Activated CD4-positive, alpha-beta T cell treated with anti-CD3 and anti-CD28 coated beads, Interleukin-2, amount 10 ng/mL, durations not matched to agents 7 days and 5 days (primary cell): ENCODE measurements around the gene MMUT. TPM values are rescaled to one million over a fixed set of nuclear protein-coding genes. Genes with fewer than 3 reads are reported as not detected.
A peak's percentile ranks its signal among the peaks of the same experiment; 100 is the strongest.
"Not testable (repeated sequence)": the region's sequence is repeated elsewhere in the genome, so short reads cannot be mapped to it uniquely, and the experiment has no call there.

Experiments used
- CTCF ChIA-PET: fragments of 350-600 bp; sonication (Branson Sonifier 250); formaldehyde crosslinking; loops from one replicate; lab custom pipeline; 2021; ENCODE audit warnings: antibody characterized with exemption; lab: Charles Lee
- POLR2A ChIA-PET: fragments of 350-600 bp; sonication (Branson Sonifier 250); formaldehyde crosslinking; loops from one replicate; lab custom pipeline; 2021; ENCODE audit warnings: antibody characterized with exemption; lab: Charles Lee
- DNase-seq: peaks from one replicate; pipeline ENCODE4 v3.0.0-alpha.2; 2020
- H3K27ac Mint-ChIP-seq: one replicate; pipeline ENCODE4 v1.8.0; 2021; ENCODE audit warnings: mild to moderate bottlenecking, moderate library complexity, mixed read lengths
- H3K27me3 Mint-ChIP-seq: one replicate; pipeline ENCODE4 v1.8.0; 2021; ENCODE audit warnings: mixed read lengths
- H3K36me3 Mint-ChIP-seq: one replicate; pipeline ENCODE4 v1.8.0; 2021; ENCODE audit warnings: low read depth, mixed read lengths
- H3K4me1 Mint-ChIP-seq: one replicate; pipeline ENCODE4 v1.8.0; 2021; ENCODE audit warnings: mixed read lengths
- H3K4me3 Mint-ChIP-seq: one replicate; pipeline ENCODE4 v1.8.0; 2021; ENCODE audit warnings: mild to moderate bottlenecking, moderate library complexity, mixed read lengths
- H3K9me3 Mint-ChIP-seq: one replicate; pipeline ENCODE4 v1.8.0; 2021; ENCODE audit warnings: mixed read lengths
- total RNA-seq, 2 experiments: library from RNA; stranded (reverse); gene quantifications; one replicate each; pipeline ENCODE4 v1.2.3, GENCODE V29; 2021

MMUT gene
- total RNA-seq, 2 experiments from 2014 or later = 17.6 to 18.5 TPM

DNA sequence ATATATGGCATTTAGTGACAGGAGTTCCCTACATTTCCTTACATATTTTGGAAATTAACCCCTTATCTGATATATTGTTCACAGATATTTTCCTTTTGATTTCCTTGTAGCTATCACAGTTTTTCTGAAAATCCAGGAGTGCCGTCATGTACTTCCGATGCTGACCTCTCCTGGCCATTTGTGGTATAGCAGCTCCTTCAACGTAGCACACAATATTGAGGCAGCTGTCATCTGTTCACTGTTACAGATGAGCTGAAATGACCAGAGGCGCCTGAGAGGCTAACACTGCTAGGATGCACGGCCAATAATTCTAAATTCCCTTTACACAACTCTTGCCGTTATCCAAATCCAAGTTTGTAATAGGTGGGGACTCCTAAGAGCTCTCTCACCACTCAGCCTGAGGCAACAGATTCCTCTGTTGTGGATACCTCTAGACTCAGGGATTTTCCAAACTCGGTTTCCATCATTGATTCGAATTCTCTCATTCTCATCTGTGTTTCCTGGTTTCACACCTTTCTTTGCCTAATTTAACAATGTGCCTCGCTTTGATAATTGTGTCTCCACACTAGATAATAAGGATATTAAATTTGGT lies 53.0 kb downstream of the MMUT start:
- Mint-ChIP-seq H3K9me3 (no peaks in the 10 kb centered on the region), H3K27me3 (peaks cover 7% of the 10 kb centered on the region), H3K4me3 (no peak overlapping the region), H3K4me1 (no peaks in the 10 kb centered on the region), H3K27ac (no peak overlapping the region), H3K36me3 (no peaks in the 10 kb centered on the region)
- ChIA-PET POLR2A (no interaction called here), CTCF (interaction anchor here (1.2 kb wide), 1 partner anchor 12 kb away, joined by 3 read pairs; no protein-coding TSS in a partner anchor)
- DNase-seq = peak; percentile 65

- Mint-ChIP-seq H3K27ac (no peak overlapping the region), H3K4me3 (no peak overlapping the region), H3K9me3 (no peaks in the 10 kb centered on the region), H3K36me3 (no peaks in the 10 kb centered on the region), H3K27me3 (peaks cover 9% of the 10 kb centered on the region), H3K4me1 (no peaks in the 10 kb centered on the region)
- no peak for DNase-seq
- CTCF ChIA-PET = no interaction called here
- POLR2A ChIA-PET = no interaction called here
These were observed 56.6 kb downstream of the MMUT start for GRCh38 chr6:49406250-49406970.

GRCh38 chr6:49401063-49401462 lies 62.0 kb downstream of the MMUT start:
- H3K9me3 Mint-ChIP-seq = no peaks in the 10 kb centered on the region
- peaks cover 11% of the 10 kb centered on the region for H3K27me3 Mint-ChIP-seq
- H3K27ac Mint-ChIP-seq = no peak overlapping the region
- H3K4me1 Mint-ChIP-seq = no peaks in the 10 kb centered on the region
- POLR2A ChIA-PET = no interaction called here
- CTCF ChIA-PET = no interaction called here
- H3K4me3 Mint-ChIP-seq = no peak overlapping the region
- no peak for DNase-seq
- H3K36me3 Mint-ChIP-seq = no peaks in the 10 kb centered on the region

- H3K9me3 Mint-ChIP-seq = not testable (repeated sequence)
These were observed 76.2 kb downstream of the MMUT start for GRCh38 chr6:49386667-49387508.

GRCh38 chr6:49384904-49385303 lies 78.1 kb downstream of the MMUT start:
- Mint-ChIP-seq H3K27ac (no peak overlapping the region), H3K4me1 (no peaks in the 10 kb centered on the region), H3K4me3 (no peak overlapping the region), H3K9me3 (peaks cover 4% of the 10 kb centered on the region), H3K36me3 (no peaks in the 10 kb centered on the region), H3K27me3 (no peaks in the 10 kb centered on the region)
- CTCF ChIA-PET = no interaction called here
- DNase-seq = no peak
- POLR2A ChIA-PET = no interaction called here

More at GRCh38 chr6:49386667-49387508, 76.2 kb downstream of the MMUT start:
- H3K36me3 Mint-ChIP-seq, H3K4me3 Mint-ChIP-seq, POLR2A ChIA-PET, H3K27ac Mint-ChIP-seq, H3K27me3 Mint-ChIP-seq, H3K4me1 Mint-ChIP-seq, CTCF ChIA-PET, DNase-seq: not testable (repeated sequence)

Other genes starting within 250 kb of the MMUT start
- 10 to 100 TPM; 13.3 to 13.9 TPM for gene CENPQ, start 117 bp upstream of the MMUT start, total RNA-seq
- not detected for gene GLYATL3, start 36.7 kb upstream of the MMUT start, total RNA-seq
- gene C6orf141, start 87.4 kb upstream of the MMUT start, total RNA-seq = under 1 TPM; 0.47 to 0.83 TPM
- not detected for gene RHAG, start 173.6 kb upstream of the MMUT start, total RNA-seq